ENCODE results near the gene ARHGEF1. TPM values are rescaled to one million over a fixed set of nuclear protein-coding genes. Genes with fewer than 3 reads are reported as not detected.

The ARHGEF1 gene
- total RNA-seq, 2 donors from 2014 or later, result 89.9 to 116 TPM

DNA sequence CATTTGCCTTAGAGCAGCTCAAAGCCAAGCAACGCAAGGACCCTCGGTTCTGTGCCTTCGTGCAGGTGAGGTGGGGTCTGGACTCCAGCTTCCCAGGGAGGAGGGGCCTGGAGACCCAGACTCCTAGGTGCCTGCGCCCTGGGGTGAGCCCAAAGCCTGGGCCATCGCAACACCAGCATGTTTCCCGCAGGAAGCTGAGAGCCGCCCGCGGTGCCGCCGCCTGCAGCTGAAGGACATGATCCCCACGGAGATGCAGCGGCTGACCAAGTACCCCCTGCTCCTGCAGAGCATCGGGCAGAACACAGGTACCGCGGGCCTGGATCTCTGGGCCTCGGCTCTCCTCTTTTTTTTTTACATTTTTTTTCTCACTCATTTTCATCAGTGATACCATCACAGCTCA lies 19.6 kb downstream of the ARHGEF1 start:
- no peak overlapping the region for H3K4me3 ChIP-seq (ENCODE audit: low read length)
- Mint-ChIP-seq H3K4me1 (peaks cover 9% of the 10 kb centered on the region), H3K27me3 (ENCODE audit: insufficient read depth) (peaks cover 2% of the 10 kb centered on the region), H3K9me3 (no peaks in the 10 kb centered on the region), H3K27ac (no peak overlapping the region), H3K36me3 (ENCODE audit: low read depth) (peaks cover 68% of the 10 kb centered on the region), H3K4me3 (no peak overlapping the region)
- DNase-seq, result no peak
- H3K9me3 ChIP-seq (ENCODE audit: control insufficient read depth, low read length), result no peaks in the 10 kb centered on the region
- peaks cover 2% of the 10 kb centered on the region for H3K4me1 ChIP-seq (ENCODE audit: control insufficient read depth, insufficient read depth, low read length)
- no peak overlapping the region for H3K9ac ChIP-seq (ENCODE audit: extremely low read depth, low read length, poor library complexity, severe bottlenecking)
- H3K36me3 ChIP-seq (ENCODE audit: control insufficient read depth, insufficient read depth, low read length), result peaks cover 54% of the 10 kb centered on the region
- H3K27me3 ChIP-seq (ENCODE audit: control insufficient read depth, insufficient read depth, low read length, poor library complexity, severe bottlenecking), result no peaks in the 10 kb centered on the region
- 95 to 98% methylated on average over 17 of the region's 17 CpGs for WGBS, 2 experiments (ENCODE audit: insufficient coverage in 1 of 2, insufficient read length in 1 of 2)
- H3K27ac ChIP-seq (ENCODE audit: low read depth, low read length), result no peak overlapping the region
- TF ChIP-seq, protein P1, sequence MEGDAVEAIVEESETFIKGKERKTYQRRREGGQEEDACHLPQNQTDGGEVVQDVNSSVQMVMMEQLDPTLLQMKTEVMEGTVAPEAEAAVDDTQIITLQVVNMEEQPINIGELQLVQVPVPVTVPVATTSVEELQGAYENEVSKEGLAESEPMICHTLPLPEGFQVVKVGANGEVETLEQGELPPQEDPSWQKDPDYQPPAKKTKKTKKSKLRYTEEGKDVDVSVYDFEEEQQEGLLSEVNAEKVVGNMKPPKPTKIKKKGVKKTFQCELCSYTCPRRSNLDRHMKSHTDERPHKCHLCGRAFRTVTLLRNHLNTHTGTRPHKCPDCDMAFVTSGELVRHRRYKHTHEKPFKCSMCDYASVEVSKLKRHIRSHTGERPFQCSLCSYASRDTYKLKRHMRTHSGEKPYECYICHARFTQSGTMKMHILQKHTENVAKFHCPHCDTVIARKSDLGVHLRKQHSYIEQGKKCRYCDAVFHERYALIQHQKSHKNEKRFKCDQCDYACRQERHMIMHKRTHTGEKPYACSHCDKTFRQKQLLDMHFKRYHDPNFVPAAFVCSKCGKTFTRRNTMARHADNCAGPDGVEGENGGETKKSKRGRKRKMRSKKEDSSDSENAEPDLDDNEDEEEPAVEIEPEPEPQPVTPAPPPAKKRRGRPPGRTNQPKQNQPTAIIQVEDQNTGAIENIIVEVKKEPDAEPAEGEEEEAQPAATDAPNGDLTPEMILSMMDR (conservative IDR thresholded peaks at IDR 0.05), result no peak

DNA sequence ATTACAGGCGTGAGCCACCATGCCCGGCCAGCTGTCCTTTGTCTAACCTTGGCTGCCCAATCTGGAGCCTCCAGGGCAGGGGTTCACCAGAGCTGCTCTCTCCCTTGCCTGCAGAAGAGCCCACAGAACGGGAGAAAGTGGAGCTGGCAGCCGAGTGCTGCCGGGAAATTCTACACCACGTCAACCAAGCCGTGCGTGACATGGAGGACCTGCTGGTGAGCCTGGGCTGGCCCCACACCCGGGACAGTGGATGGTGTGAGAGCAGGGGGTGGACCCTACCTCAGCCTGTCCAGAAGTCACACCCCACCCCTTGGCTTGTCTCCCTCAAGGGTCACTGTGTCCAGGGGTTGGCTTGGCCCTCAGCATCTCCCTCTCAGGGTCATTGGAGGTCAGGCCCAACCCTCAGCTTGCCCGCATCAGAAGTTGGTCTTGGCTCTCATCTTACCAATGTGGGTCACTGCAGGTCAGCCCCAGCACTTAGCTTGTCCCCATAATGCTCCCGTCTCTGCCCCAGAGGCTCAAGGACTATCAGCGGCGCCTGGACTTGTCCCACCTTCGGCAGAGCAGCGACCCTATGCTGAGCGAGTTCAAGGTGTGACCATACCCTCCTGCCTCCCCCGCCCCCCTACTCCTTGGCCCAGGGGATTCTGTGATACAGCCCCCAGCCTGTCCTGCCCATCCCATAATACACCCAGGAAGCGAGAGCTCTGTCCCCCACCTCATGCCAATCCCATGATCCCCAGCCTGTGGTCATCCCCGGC lies 20.4 kb downstream of the ARHGEF1 start:
- H3K4me1 Mint-ChIP-seq, result peaks cover 9% of the 10 kb centered on the region
- Histone ChIP-seq H3K36me3 (ENCODE audit: control insufficient read depth, insufficient read depth, low read length) (peaks cover 50% of the 10 kb centered on the region), H3K9me3 (ENCODE audit: control insufficient read depth, low read length) (no peaks in the 10 kb centered on the region), H3K27ac (ENCODE audit: low read depth, low read length) (no peak overlapping the region), H3K9ac (ENCODE audit: extremely low read depth, low read length, poor library complexity, severe bottlenecking) (no peak overlapping the region), H3K4me1 (ENCODE audit: control insufficient read depth, insufficient read depth, low read length) (peaks cover 2% of the 10 kb centered on the region), H3K27me3 (ENCODE audit: control insufficient read depth, insufficient read depth, low read length, poor library complexity, severe bottlenecking) (no peaks in the 10 kb centered on the region), H3K4me3 (ENCODE audit: low read length) (no peak overlapping the region)
- H3K36me3 Mint-ChIP-seq (ENCODE audit: low read depth), result peaks cover 63% of the 10 kb centered on the region
- no peak for DNase-seq
- no peak overlapping the region for H3K4me3 Mint-ChIP-seq
- H3K27me3 Mint-ChIP-seq (ENCODE audit: insufficient read depth), result peaks cover 2% of the 10 kb centered on the region
- WGBS, 2 experiments (ENCODE audit: insufficient coverage in 1 of 2, insufficient read length in 1 of 2), result 95 to 97% methylated on average over 6 to 19 of the region's 19 CpGs
- TF ChIP-seq, protein P1 (conservative IDR thresholded peaks at IDR 0.05), result no peak
- no peak overlapping the region for H3K27ac Mint-ChIP-seq
- no peaks in the 10 kb centered on the region for H3K9me3 Mint-ChIP-seq

DNA sequence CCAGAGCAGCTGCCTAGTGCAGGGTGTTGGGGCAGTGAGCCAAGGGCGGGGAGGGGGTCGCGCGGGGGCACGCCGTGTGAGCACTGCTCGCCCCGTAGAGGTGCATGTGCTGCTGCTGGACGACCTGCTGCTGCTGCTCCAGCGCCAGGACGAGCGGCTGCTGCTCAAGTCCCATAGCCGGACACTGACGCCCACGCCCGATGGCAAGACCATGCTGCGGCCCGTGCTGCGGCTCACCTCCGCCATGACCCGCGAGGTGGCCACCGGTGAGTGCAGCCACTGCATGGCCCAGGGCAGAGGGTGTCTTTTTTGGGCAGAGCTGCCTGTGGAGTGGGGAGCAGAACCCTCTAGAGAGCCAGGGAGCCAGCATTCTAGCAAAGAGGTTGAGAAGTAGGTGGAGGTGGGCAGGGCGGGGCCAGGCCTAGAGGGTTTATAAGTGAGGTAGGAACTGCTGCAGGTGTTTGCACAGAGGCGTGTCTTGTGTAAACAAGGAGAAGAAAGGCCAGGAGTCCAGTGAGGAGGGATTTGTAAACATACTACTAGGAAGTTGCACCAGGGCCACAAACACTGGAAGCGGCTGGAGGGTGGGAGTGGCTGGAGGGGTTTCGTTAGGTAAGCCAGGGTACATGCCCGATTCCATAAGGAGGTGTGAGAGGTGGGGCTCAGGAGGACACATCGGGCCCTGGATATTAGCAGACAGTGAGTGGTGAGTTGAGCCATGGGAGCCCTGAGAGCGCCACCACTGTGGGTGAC lies 21.3 kb downstream of the ARHGEF1 start:
- Mint-ChIP-seq H3K27me3 (ENCODE audit: insufficient read depth) (peaks cover 8% of the 10 kb centered on the region), H3K36me3 (ENCODE audit: low read depth) (peaks cover 56% of the 10 kb centered on the region), H3K27ac (peak overlapping the region; percentile 85), H3K4me3 (no peak overlapping the region), H3K4me1 (peaks cover 9% of the 10 kb centered on the region), H3K9me3 (no peaks in the 10 kb centered on the region)
- Histone ChIP-seq H3K4me1 (ENCODE audit: control insufficient read depth, insufficient read depth, low read length) (peaks cover 2% of the 10 kb centered on the region), H3K9me3 (ENCODE audit: control insufficient read depth, low read length) (no peaks in the 10 kb centered on the region), H3K27me3 (ENCODE audit: control insufficient read depth, insufficient read depth, low read length, poor library complexity, severe bottlenecking) (no peaks in the 10 kb centered on the region), H3K9ac (ENCODE audit: extremely low read depth, low read length, poor library complexity, severe bottlenecking) (no peak overlapping the region), H3K36me3 (ENCODE audit: control insufficient read depth, insufficient read depth, low read length) (peaks cover 45% of the 10 kb centered on the region), H3K27ac (ENCODE audit: low read depth, low read length) (no peak overlapping the region), H3K4me3 (ENCODE audit: low read length) (no peak overlapping the region)
- 89 to 94% methylated on average over 28 to 30 of the region's 30 CpGs for WGBS, 2 experiments (ENCODE audit: insufficient coverage in 1 of 2, insufficient read length in 1 of 2)
- no peak for DNase-seq
- TF ChIP-seq, protein P1 (conservative IDR thresholded peaks at IDR 0.05), result no peak
